Naive thymus-derived CD4-positive, alpha-beta T cell (primary cell): ENCODE measurements around the gene BFSP1. TPM values are rescaled to one million over a fixed set of nuclear protein-coding genes. Genes with fewer than 3 reads are reported as not detected.

Experiments
- ATAC-seq: fragments of 150-1000 bp; cut with Tn5 transposase; 2 replicates; pipeline ENCODE4 v1.10.0; 2021; ENCODE audit warnings: mild to moderate bottlenecking, moderate library complexity
- CTCF ChIA-PET: fragments of 350-600 bp; sonication (Branson Sonifier 250); formaldehyde crosslinking; loops from one replicate; lab custom pipeline; 2021; ENCODE audit warnings: antibody characterized with exemption; lab: Charles Lee
- POLR2A ChIA-PET: fragments of 350-600 bp; sonication (Branson Sonifier 250); formaldehyde crosslinking; loops from one replicate; lab custom pipeline; 2021; ENCODE audit warnings: antibody characterized with exemption, inconsistent platforms; lab: Charles Lee
- DNase-seq, 9 donors: peaks; one replicate each; pipeline versions ENCODE4 v3.0.0 to v3.0.0-alpha.2; 2020 to 2022; ENCODE audit warnings: mixed read lengths in 1 of 9
- H3K27ac ChIP-seq: one replicate; pipeline ENCODE4 v1.7.0; 2013; ENCODE audit warnings: mild to moderate bottlenecking, low read depth, low read length, moderate library complexity
- H3K27me3 ChIP-seq, 2 donors: one replicate each; pipeline ENCODE4 v1.7.0; 2013; ENCODE audit warnings: low read length in 2 of 2, mild to moderate bottlenecking in 2 of 2, moderate library complexity in 2 of 2; ENCODE audit not compliant: control insufficient read depth in 2 of 2, insufficient read depth in 2 of 2
- H3K36me3 ChIP-seq, 3 experiments: 1 replicate in 2 of 3; 2 replicates in 1 of 3; pipeline ENCODE4 v1.7.0; 2013; ENCODE audit warnings: low read length in 3 of 3, mild to moderate bottlenecking in 3 of 3, moderate library complexity in 1 of 3; ENCODE audit not compliant: insufficient read depth in 3 of 3, control insufficient read depth in 2 of 3
- H3K4me1 ChIP-seq, 2 donors: one replicate each; pipeline ENCODE4 v1.7.0; 2013; ENCODE audit warnings: low read length in 2 of 2, mild to moderate bottlenecking in 2 of 2, moderate library complexity in 1 of 2; ENCODE audit not compliant: control insufficient read depth in 2 of 2, insufficient read depth in 2 of 2
- H3K4me3 ChIP-seq: 2 replicates; pipeline ENCODE4 v1.7.0; 2013; ENCODE audit warnings: mild to moderate bottlenecking, low read length
- H3K9me3 ChIP-seq, 3 experiments: 1 replicate in 2 of 3; 2 replicates in 1 of 3; pipeline ENCODE4 v1.7.0; 2013; ENCODE audit warnings: low read length in 3 of 3; ENCODE audit not compliant: control insufficient read depth in 2 of 3
- H3K27ac Mint-ChIP-seq, 9 donors: one replicate each; pipeline ENCODE4 v1.8.0; 2020 to 2022; ENCODE audit warnings: mixed read lengths in 9 of 9, mild to moderate bottlenecking in 8 of 9, moderate library complexity in 5 of 9, inconsistent platforms in 2 of 9
- H3K27me3 Mint-ChIP-seq, 5 donors: one replicate each; pipeline ENCODE4 v1.8.0; 2021 to 2022; ENCODE audit warnings: mixed read lengths in 5 of 5, mild to moderate bottlenecking in 1 of 5
- H3K36me3 Mint-ChIP-seq, 5 donors: one replicate each; pipeline ENCODE4 v1.8.0; 2020 to 2022; ENCODE audit warnings: mixed read lengths in 5 of 5, mild to moderate bottlenecking in 3 of 5, inconsistent platforms in 1 of 5
- H3K4me1 Mint-ChIP-seq, 7 donors: one replicate each; pipeline ENCODE4 v1.8.0; 2020 to 2022; ENCODE audit warnings: mixed read lengths in 7 of 7, mild to moderate bottlenecking in 3 of 7, inconsistent platforms in 1 of 7
- H3K4me3 Mint-ChIP-seq, 10 donors: one replicate each; pipeline ENCODE4 v1.8.0; 2020 to 2022; ENCODE audit warnings: mild to moderate bottlenecking in 10 of 10, mixed read lengths in 10 of 10, moderate library complexity in 6 of 10, inconsistent platforms in 2 of 10
- H3K9me3 Mint-ChIP-seq, 11 donors: one replicate each; pipeline ENCODE4 v1.8.0; 2020 to 2022; ENCODE audit warnings: mixed read lengths in 11 of 11, mild to moderate bottlenecking in 4 of 11, inconsistent platforms in 1 of 11, moderate library complexity in 1 of 11
- intact Hi-C, 2 donors: fragments of 100-400 bp; cut with micrococcal nuclease; formaldehyde crosslinking; loops; one replicate each; pipeline ENCODE4 v1.15.1; 2023
- polyA plus RNA-seq, 2 donors: library from polyadenylated mRNA; unstranded; fragments of 300-500 nt; fragmentation: Illumina TruSeq; gene quantifications; one replicate each; pipeline ENCODE4 v1.2.3, GENCODE V29; 2021
- total RNA-seq, 6 experiments: library from RNA in 5 of 6; stranded (reverse) in 5 of 6; gene quantifications; 1 replicate in 5 of 6; 2 replicates in 1 of 6; pipeline ENCODE4 v1.2.3 and lab custom pipeline; 2021 to 2026

Gene BFSP1
- total and polyA plus RNA-seq, 7 experiments from 2014 or later = 0.42 to 3.4 TPM; not detected in 5

DNA sequence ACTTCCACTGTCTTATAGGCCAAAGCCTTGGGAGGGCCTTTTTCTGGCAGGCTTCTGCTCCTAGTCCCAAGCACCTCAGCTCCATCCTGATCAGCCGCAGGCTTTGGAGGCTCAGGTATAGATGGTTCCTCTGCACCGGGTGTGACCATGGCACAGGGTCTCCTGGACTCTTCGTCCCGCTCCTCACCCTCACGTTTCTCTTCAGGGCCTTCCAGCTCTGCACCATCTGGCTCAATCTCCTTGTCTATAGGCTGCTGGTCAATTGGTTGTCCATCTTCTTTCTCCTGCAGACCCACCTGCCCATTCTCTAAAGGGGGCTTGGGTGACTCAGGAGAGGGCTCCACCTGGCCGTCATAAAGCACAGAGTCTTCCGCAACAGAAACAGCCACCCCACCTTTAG is 37.0 kb downstream of the BFSP1 start:
- H3K36me3 Mint-ChIP-seq = no peaks in the 10 kb centered on the region
- POLR2A ChIA-PET = interaction anchor here (0.7 kb wide), 1 partner anchor 20 kb away, joined by 3 read pairs; no protein-coding TSS in a partner anchor

GRCh38 chr20:17493173-17493572 is 38.0 kb downstream of the BFSP1 start:
- ChIA-PET CTCF (no interaction called here), POLR2A (no interaction called here)
- Mint-ChIP-seq H3K27me3 (peaks cover 0 to 7% (median 2%) of the 10 kb centered on the region in 5 donors), H3K36me3 (no peaks in the 10 kb centered on the region), H3K4me3 (no peak overlapping the region), H3K4me1 (no peaks in the 10 kb centered on the region), H3K27ac (no peak overlapping the region), H3K9me3 (peaks cover 0 to 3% (median 0%) of the 10 kb centered on the region in 11 donors)
- H3K4me1 ChIP-seq = no peaks in the 10 kb centered on the region
- no peak overlapping the region for H3K4me3 ChIP-seq
- intact Hi-C loops = no loop called here
- H3K27me3 ChIP-seq = no peaks in the 10 kb centered on the region
- ATAC-seq = no peak
- no peak for DNase-seq
- no peaks in the 10 kb centered on the region for H3K36me3 ChIP-seq
- no peaks in the 10 kb centered on the region for H3K9me3 ChIP-seq
- no peak overlapping the region for H3K27ac ChIP-seq

More for the DNA sequence above, 37.0 kb downstream of the BFSP1 start:
- DNase-seq = no peak
- Mint-ChIP-seq H3K27ac (no peak overlapping the region), H3K4me1 (no peaks in the 10 kb centered on the region), H3K4me3 (no peak overlapping the region), H3K9me3 (peaks cover 0 to 3% (median 0%) of the 10 kb centered on the region in 11 donors), H3K27me3 (peaks cover 0 to 10% (median 2%) of the 10 kb centered on the region in 5 donors)
- Histone ChIP-seq H3K36me3 (no peaks in the 10 kb centered on the region), H3K4me3 (no peak overlapping the region), H3K9me3 (no peaks in the 10 kb centered on the region), H3K27me3 (no peaks in the 10 kb centered on the region), H3K4me1 (no peaks in the 10 kb centered on the region), H3K27ac (no peak overlapping the region)
- CTCF ChIA-PET = no interaction called here
- intact Hi-C loops = no loop called here
- ATAC-seq = no peak

GRCh38 chr20:17491488-17491887 is 39.7 kb downstream of the BFSP1 start:
- peaks cover 0 to 10% (median 0%) of the 10 kb centered on the region in 5 donors for H3K27me3 Mint-ChIP-seq
- no peak for ATAC-seq
- DNase-seq = no peak

DNA sequence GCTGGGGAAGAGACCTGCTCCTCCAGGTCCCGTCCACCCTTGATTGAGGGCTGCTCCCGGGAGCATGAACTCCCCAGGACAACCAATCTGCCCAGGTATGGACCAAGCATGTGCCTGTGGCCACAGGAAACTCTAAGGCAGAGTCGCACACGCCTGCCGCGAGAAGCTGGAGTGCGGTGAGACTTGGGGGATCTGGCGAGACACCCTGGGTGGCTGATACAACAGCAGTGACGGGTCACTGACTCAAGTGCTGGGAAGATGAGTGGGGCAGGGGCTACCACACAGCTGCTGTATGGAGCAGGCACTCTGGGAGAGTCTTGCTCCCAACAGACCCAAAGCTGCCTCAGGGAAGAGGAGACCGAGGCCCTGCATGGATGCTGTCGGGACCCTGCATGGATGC is 40.1 kb downstream of the BFSP1 start:
- H3K4me1 ChIP-seq = no peaks in the 10 kb centered on the region
- H3K9me3 Mint-ChIP-seq = peaks cover 0 to 3% (median 0%) of the 10 kb centered on the region in 11 donors
- no peak for ATAC-seq
- no peak overlapping the region for H3K27ac ChIP-seq
- DNase-seq = no peak
- intact Hi-C loops = no loop called here
- no peak overlapping the region for H3K4me3 ChIP-seq
- no peak overlapping the region for H3K4me3 Mint-ChIP-seq
- H3K27me3 ChIP-seq = no peaks in the 10 kb centered on the region
- H3K36me3 Mint-ChIP-seq = no peaks in the 10 kb centered on the region
- H3K36me3 ChIP-seq = no peaks in the 10 kb centered on the region
- H3K9me3 ChIP-seq = no peaks in the 10 kb centered on the region
- no peak overlapping the region for H3K27ac Mint-ChIP-seq
- POLR2A ChIA-PET = no interaction called here
- peaks cover 0 to 15% (median 3%) of the 10 kb centered on the region in 5 donors for H3K27me3 Mint-ChIP-seq
- CTCF ChIA-PET = no interaction called here
- H3K4me1 Mint-ChIP-seq = no peaks in the 10 kb centered on the region

More at GRCh38 chr20:17491488-17491887, 39.7 kb downstream of the BFSP1 start:
- H3K9me3 ChIP-seq = no peaks in the 10 kb centered on the region
- H3K4me1 ChIP-seq = no peaks in the 10 kb centered on the region
- no peak overlapping the region for H3K27ac Mint-ChIP-seq
- no peaks in the 10 kb centered on the region for H3K36me3 Mint-ChIP-seq
- no peak overlapping the region for H3K4me3 Mint-ChIP-seq
- no peak overlapping the region for H3K27ac ChIP-seq
- H3K4me1 Mint-ChIP-seq = no peaks in the 10 kb centered on the region
- intact Hi-C loops = no loop called here
- ChIA-PET CTCF (no interaction called here), POLR2A (no interaction called here)
- H3K9me3 Mint-ChIP-seq = peaks cover 0 to 3% (median 0%) of the 10 kb centered on the region in 11 donors
- H3K36me3 ChIP-seq = no peaks in the 10 kb centered on the region
- no peaks in the 10 kb centered on the region for H3K27me3 ChIP-seq
- H3K4me3 ChIP-seq = no peak overlapping the region

DNA sequence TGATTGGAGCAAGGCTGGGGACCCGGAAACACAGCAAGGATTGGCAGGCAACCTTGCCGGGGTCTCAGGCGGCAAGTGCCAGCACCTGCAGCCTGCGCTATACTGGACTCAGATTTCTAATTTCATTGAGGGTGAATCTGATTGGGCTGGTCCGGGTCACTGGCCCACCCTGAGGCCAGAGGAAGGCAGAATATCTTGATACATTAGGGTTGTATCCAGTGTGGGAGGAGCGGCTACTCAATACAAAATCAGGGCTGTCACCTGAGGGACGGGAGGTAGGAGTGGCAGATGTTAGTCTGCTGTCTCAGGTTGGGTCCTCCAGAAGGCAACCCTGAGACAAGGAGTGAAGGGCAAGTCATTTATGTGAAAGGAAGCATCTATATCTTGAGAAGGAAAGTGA is 40.7 kb downstream of the BFSP1 start:
- peak overlapping the region in 1 of 9 donors; percentile 29 for H3K27ac Mint-ChIP-seq

GRCh38 chr20:17488916-17489600 is 42.1 kb downstream of the BFSP1 start:
- H3K27ac ChIP-seq = no peak overlapping the region
- Mint-ChIP-seq H3K27ac (no peak overlapping the region), H3K27me3 (peaks cover 0 to 17% (median 3%) of the 10 kb centered on the region in 5 donors), H3K4me1 (no peaks in the 10 kb centered on the region), H3K4me3 (no peak overlapping the region), H3K9me3 (peaks cover 0 to 3% (median 0%) of the 10 kb centered on the region in 11 donors), H3K36me3 (no peaks in the 10 kb centered on the region)
- H3K9me3 ChIP-seq = no peaks in the 10 kb centered on the region
- intact Hi-C loops = no loop called here
- no peak overlapping the region for H3K4me3 ChIP-seq
- no peak for DNase-seq
- no peak for ATAC-seq
- no peaks in the 10 kb centered on the region for H3K36me3 ChIP-seq
- ChIA-PET CTCF (no interaction called here), POLR2A (no interaction called here)
- H3K4me1 ChIP-seq = no peaks in the 10 kb centered on the region
- H3K27me3 ChIP-seq = peaks cover 0 to 3% of the 10 kb centered on the region in 2 donors

More for the DNA sequence above, 40.7 kb downstream of the BFSP1 start:
- ChIA-PET CTCF (no interaction called here), POLR2A (no interaction called here)
- Histone ChIP-seq H3K4me3 (no peak overlapping the region), H3K36me3 (no peaks in the 10 kb centered on the region), H3K27me3 (no peaks in the 10 kb centered on the region), H3K9me3 (no peaks in the 10 kb centered on the region), H3K4me1 (no peaks in the 10 kb centered on the region), H3K27ac (no peak overlapping the region)
- peaks cover 0 to 3% (median 0%) of the 10 kb centered on the region in 11 donors for H3K9me3 Mint-ChIP-seq
- no peaks in the 10 kb centered on the region for H3K4me1 Mint-ChIP-seq
- intact Hi-C loops = no loop called here
- DNase-seq = no peak
- no peaks in the 10 kb centered on the region for H3K36me3 Mint-ChIP-seq
- H3K4me3 Mint-ChIP-seq = no peak overlapping the region
- no peak for ATAC-seq
- peaks cover 0 to 16% (median 3%) of the 10 kb centered on the region in 5 donors for H3K27me3 Mint-ChIP-seq

DNA sequence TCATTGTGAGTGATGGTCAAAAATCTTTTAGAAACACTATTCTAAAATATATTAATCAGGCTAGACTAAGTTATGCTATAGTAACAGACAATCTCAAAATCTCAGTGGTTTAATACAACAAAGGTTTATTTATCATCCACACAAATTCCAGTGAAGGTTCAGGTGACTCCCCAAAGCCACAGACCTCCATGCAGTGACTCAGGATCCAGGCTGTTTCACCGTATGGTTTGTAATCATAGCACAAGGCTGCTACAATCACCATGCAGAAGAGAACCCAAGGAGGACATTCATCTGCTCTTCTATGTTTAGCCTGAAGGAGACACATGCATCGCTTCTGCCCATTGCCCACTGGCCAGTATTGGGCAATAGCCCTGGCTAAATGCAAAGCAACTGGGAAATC is 46.2 kb downstream of the BFSP1 start:
- no peak for DNase-seq
- intact Hi-C loops = no loop called here
- POLR2A ChIA-PET = no interaction called here
- Mint-ChIP-seq H3K4me1 (no peaks in the 10 kb centered on the region), H3K36me3 (no peaks in the 10 kb centered on the region), H3K27ac (no peak overlapping the region), H3K9me3 (no peaks in the 10 kb centered on the region), H3K4me3 (no peak overlapping the region), H3K27me3 (peaks cover 0 to 18% (median 11%) of the 10 kb centered on the region in 5 donors)
- H3K27me3 ChIP-seq = peaks cover 0 to 3% of the 10 kb centered on the region in 2 donors
- H3K4me1 ChIP-seq = no peaks in the 10 kb centered on the region
- no peak overlapping the region for H3K27ac ChIP-seq
- no peak for ATAC-seq
- no peaks in the 10 kb centered on the region for H3K36me3 ChIP-seq
- no peaks in the 10 kb centered on the region for H3K9me3 ChIP-seq
- H3K4me3 ChIP-seq = no peak overlapping the region
- CTCF ChIA-PET = no interaction called here
